Inferior parietal cortex (tissue), 1 donor: ENCODE results near the gene STK24.
A peak's percentile ranks its signal among the peaks of the same experiment; 100 is the strongest.
"Not testable (repeated sequence)": the region's sequence is repeated elsewhere in the genome, so short reads cannot be mapped to it uniquely, and the experiment has no call there.

Experiments used
- DNase-seq: peaks from one replicate; pipeline ENCODE4 v3.0.0-alpha.2; 2016; ENCODE audit errors: extremely low spot score

STK24 gene

DNA sequence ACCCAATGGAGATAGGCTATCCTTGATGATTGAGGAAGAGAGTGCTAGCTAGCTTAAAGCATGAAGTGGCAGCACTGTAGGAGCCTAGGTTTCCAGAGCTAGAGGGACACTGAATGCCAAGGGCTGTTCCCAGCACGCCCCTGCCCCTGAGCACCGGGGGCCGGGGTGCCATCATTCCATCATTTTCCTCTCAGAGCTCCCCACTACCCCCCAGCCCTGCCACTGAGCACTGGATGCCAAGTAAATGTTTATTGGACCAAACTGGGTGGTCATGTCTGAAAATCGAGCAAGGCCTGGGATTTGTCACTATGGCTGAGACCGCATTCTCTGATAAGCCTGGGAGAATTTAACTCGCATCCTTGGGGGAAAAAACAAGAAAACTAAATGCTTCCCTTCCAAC, 142.8 kb downstream of the STK24 start:
- no peak for DNase-seq

DNA sequence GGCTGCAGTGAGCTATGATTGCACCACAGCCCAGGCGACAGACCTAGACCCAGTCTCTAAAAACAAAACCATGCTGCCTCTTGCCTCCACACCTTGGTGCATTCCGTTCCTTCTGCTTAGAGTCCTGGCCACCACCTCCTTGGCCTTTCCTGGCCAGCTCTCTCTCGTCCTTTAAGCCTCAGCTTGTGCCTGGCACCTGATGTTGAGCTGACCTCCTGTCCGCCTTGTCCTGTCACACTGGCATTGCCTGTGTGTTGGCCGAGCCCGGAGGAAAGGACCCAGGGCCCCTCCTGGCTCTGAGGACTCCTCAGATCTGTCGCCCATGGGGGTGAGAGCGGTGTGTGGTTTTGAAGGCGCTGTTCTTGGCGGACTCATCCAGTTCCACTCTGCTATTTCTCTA, 143.3 kb downstream of the STK24 start:
- no peak for DNase-seq

DNA sequence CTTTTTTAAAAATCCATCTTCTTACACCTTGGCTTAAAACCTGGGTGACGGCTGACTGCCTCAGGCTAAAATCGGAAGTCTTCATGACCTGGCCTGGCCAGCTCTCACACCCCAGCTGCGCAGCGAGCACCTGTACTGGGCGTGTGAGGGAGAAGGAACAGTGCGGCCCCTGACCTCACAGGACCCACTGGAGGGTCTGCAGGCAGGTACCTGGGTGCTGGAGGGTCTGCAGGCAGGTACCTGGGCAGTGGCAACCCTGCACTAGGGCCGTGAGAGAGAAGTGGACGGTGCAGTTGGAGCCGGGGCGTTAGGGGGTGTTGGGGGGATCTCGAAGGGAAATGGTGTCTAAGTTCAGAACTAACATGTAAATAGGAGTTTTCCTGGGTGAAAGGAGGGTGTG, 144.3 kb downstream of the STK24 start:
- DNase-seq = no peak

DNA sequence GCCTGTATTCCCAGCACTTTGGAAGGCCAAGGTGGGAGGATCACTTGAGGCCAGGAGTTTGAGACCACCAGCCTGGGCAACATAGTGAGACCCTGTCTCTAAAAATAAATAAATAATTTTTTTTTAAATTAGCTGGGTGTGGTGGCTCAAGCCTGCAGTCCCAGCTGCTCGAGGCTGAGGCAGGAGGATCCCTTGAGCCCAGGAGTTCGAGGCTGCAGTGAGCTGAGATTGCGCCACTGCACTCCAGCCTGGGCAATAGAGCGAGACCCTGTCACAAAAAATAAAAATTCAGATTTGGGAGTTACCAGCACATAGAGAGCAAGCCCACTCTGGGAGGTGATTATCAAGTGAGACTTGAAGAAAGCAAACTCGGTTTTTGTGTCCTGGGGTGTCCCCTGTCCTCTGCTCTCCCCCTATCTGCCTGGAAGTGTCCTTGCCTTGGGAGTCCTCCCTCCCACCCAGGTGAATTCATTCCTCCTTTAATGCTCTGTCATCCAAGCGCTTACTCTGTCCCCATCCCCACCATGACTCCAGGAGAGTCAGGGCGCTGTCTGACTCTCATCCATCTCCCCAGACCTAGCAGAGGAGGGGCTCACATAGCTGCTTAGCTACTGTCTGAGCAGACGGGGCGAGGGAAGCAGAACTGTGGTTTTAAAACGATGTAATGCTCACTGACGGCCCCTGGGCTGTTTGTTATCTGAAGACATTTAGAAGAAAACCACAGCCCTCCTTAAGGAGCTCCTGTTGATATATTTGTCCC, 146.8 kb downstream of the STK24 start:
- DNase-seq = no peak

DNA sequence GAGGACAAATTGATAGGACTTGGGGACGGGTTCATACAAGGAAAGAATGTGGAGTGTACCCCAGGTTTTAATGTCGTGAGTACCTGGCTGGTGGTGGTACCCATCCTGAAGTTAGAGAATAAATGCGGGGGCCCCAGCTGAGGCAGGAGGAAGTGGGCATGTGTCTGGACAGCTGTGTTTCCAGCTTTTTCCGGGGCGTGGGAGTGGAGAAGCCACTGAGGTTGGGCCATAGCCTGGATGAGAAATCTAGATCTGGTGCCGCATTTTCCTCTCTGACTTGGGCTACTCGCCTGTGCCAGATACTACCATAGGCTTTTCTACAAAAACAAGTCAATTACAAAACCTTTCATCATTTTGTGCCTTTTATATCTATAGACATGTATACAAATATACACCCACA, 147.4 kb downstream of the STK24 start:
- no peak for DNase-seq

DNA sequence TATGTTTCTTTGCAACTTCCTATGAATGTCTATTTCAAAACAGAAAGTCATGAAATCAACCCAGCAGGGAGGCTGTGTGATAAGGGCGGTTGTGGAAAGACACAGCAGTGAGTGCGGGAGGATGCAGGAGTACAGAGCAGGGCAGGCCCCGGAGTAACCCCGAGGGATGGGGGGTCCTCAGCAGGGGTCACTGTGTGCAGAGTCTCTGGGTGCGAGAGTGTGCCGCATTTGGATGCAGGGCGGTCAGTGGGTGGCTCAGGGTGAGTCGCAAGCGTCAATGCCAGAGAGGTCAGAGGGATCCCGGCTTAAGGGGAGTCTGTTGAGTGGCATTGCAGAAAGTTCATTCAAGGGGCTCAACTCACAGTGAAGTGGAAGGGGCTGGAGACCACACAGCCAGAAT, 147.8 kb downstream of the STK24 start:
- no peak for DNase-seq

DNA sequence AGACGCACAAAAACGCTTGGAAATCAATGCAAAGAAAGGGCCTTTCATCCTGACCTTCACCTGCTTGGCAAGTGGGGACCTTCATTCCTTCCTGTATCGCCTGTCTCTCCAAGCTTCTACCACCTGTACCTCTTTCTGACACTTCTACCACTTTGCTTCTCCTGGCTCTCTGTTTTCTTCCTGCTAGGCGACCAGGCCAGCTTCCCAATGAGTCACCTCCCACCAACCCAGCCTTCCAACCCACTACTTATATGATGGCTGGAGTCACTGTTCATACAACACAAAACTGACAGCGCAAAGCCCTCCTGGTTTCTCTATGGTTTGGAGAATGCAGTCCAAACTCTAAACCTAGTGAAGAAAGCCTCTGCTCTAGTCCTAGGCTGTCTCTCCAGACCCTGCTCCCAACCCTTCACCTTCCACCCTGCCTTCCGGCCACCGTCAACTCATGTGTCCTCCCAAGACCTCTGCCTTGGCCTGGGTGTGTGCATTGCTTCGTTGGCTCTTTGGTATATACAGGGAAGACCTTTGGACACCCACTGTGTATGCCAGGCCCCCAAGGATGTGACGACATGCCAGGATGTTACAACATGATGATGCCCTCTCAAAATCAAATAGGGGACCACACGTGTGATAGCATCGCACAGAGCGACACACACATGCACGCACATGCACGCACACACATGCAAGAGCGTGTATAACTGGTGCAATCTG, 148.5 kb downstream of the STK24 start:
- DNase-seq = no peak

DNA sequence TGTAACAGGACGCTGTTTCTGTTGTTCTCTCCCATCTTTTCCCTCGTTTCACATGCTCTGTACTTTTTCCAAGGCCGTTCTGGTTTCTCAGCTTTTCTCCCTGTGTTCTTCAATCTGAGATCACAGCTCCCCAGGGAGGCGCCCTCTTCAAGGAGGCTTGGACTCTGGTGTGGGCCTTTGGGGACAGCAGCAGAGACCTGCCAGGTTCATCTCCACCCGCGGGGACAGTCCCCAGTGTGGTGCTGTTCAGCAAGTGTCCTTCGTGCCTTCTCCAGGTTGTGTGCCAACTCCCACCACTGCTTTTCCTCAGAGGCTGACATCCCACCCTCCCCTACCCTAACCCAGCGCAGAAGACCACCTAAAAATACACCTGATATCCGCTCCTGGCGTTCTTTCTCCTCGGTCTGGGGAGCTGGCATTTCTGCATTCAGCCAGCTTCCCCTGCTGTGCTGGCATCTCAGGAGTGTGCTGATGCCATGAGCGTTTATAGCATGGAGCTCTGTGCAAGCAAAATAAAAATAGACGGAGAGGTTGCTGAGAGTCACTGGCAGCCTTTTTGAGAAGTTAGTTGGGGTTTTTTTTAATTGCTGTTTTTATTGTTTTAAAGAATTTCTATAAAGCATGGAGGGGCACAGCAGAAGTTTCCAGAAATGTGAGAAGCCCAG, 149.4 kb downstream of the STK24 start:
- DNase-seq = no peak

DNA sequence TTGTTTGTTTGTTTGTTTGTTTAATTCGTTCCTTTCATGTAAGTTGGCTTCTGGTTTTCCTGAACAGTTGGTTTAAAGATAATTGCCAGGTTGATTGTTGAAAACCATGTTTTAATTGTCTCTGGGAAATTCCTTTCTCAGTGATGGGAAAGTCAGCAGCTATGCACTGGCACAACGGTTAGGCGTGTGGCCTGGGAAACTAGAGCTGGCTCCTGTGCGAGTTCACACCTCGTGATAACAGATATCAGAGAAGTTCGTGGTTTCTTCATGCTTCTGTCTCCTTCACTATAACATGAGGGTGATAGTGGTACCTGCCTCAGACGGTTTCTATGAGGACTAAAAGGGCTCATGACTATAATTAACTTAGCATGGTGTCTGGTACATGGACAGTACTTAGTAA, 153.5 kb downstream of the STK24 start:
- DNase-seq = no peak

DNA sequence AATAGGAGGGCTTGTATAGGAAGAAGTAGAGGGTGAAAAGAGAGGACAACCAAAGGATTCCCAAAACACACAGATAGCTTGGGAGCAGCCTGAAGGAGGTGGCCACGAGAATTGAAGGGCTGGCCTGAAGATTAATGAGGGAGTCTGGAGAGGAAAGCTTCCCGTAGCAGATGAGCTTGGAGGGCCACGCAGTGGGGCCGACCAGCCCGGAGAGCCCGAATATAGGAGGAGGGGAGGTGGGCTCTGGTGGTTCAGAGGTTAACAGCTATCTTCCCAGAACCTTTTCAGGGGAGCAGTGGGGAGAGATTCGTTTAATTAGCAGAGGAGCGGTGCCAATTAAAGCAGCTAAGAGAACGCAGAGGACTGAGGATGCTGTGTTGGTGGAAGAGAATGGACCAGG, 154.9 kb downstream of the STK24 start:
- DNase-seq = no peak

DNA sequence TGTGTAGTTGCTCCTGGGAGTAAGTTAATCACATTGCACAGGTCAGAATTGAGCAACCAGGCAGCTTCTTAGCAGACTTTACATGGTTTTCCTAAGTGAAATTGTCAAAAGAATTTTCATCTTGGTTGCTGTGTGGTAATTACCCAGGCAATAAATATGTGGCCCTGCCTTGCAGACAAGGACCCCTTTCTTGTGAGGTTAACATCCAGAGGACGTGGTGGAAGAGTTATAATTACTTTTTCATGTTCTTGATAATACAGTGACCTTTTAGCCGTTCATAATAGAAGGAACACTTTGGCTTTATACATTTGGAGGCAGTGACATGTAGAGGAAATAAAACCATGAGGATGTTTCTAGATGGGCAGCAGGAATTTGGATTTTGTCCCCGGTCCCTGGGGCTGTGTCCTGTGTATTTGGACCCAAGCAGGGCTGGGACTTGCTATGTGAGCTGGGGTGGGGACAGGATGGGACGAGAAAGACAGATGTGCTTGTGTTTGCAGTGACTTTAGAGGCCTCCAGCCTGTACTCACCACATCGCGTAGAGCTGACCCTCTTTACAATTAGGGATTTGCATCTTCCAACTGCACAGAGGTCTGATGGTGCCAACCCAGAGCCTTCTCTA, 156.2 kb downstream of the STK24 start:
- DNase-seq = no peak

DNA sequence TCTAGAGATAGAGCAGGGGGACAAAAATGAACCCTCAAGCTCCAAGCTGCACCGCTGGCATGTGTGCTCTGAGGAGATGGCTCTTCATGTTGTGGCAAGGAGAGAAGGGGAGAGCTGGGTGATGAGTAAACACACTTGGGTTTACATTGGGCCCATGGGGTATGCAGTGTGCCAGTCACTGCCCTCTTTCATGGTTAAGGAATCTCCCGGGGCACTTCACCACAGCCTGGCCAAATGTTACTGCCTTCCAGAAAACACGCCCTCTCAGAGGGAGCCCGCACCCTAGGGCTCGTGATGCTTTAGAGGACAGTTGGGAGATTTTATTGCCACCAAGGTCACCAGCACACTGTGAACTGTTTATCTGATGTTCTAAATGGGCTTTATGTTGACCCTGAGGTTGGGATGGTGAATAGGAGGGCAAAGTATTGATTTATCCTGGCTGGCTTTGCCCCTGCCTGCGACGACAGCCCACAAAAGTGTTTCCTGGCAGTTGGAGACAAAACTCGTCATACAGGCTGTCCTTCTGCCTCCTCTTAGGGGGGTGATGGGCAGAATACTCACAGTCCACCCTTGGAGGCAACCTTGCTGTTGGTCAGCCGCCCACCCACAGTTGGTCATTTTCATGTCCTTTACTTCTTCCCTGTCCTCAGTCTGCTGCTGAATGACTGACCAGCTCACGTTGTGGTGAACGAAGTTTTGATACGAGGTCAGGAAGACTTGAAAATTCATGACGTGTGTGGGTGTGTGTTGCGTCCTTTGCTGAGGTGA, 156.9 kb downstream of the STK24 start:
- no peak for DNase-seq

DNA sequence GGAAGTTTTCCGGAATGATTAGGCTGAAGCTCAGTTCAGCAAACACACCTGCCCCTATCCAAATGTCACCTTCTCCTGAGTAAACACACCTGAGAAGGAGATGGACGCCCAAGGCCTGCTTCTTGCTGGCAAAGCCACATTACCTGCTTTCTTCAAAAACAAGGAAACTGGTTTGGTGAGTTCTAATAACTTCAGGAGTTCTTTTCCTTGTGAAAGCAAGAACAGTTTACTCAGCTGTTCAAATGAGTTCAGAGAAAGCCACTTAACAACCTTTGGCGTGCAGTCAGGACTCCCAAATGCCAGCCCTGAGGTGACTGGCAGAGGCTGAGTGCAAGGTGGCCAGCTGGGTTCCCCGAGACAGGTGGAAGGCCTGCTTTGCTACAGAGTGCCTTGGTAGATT, 160.5 kb downstream of the STK24 start:
- no peak for DNase-seq

DNA sequence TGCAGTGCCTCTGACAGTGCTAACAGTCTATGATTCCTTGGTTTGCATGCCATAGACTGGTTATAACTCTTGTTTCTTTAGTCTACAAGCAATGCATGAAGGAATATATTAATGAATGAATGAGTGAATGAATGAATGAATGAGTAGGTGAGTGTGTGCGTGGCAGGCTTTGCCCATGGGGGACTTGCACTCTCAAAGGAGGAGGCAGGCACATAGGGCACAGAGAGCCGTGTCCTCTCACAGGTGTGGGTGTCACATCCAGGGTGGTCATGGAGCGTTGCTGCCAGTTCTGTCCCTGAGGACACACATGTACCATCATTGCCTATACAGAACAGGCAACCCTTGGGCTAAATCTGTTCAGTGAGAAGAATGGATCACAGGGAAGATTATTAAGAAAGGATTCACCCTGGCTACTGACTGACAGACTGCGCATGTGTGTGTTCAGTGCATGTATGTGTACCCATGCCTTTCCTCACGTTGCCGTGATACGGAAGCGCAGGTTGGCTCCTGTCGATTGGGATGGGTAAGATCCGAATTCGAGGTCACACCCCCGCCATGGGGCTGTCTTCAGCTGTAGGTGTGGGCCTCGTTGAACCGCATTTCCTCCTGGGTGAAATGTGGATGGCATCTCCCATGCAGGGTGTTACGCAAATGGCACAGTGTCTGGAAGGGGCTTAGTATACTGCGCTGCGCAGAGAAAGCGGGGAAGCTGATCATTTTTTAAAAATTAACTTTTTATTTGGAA, 161.4 kb downstream of the STK24 start:
- no peak for DNase-seq

DNA sequence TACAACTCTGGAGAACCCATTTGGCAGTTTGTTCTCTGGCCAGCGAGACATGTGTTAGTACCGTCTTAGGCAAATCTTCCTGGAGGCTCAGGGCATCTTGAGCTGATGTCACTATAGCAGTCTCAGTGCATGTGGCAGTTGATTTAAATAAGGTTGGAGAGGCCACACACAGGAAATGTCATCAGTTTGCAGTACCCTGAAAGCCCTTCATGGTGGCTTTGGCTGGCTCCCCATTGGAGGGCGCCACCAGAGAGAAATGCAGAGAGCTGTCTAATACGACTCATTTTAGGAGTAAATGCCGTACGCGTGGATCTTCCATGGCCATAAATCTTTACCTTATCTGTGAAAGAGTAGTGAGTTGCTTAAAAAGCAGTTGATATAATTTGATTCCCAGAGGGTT, 163.1 kb downstream of the STK24 start:
- no peak for DNase-seq

DNA sequence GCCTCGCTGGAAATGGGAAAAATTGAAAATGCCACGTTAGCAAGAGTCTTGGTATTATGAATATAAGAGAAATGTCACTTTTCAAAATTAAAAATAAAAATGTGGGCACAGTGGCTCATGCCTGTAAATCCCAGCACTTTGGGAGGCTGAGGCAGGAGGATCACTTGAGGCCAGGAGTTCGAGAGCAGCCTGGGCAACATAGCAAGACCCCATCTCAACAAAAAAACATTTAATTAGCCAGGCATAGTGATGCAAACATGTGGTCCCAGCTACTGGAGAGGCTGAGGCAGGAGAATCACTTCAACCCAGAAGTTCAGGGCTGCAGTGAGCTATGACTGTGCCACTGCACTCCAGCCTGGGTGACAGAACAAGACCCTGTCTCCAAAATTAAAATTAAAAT, 163.6 kb downstream of the STK24 start:
- DNase-seq = not testable (repeated sequence)

DNA sequence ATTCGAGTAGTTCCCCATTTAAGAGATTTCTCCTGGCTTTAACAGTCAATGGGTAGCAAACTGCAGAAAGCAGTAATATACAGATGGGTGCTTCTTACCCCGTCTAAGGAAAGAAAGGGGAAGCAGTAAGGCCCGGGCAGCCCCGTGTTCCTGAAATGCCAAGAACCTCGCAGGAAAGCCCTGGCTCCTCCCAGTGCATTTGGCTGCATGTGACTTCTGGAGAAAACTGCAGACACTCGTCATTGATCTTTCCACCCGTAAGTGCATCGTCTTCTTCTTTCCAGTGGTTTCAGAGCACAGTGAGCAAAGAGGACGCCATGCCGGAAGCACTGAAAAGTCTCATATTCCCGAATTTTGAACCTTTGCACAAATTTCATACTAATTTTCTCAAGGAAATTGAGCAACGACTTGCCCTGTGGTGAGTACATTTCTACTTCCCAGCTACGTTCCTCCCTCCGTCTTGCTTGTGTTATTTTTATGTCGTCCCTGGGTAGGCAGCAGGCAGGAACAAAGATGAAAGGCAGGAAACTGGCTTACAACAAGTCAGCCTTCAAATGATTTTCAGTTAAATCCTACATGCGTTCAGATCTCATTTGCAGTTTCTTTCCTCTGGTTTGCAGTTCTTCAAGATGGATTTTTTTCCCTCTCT, 165.2 kb downstream of the STK24 start:
- DNase-seq = peak; percentile 17

DNA sequence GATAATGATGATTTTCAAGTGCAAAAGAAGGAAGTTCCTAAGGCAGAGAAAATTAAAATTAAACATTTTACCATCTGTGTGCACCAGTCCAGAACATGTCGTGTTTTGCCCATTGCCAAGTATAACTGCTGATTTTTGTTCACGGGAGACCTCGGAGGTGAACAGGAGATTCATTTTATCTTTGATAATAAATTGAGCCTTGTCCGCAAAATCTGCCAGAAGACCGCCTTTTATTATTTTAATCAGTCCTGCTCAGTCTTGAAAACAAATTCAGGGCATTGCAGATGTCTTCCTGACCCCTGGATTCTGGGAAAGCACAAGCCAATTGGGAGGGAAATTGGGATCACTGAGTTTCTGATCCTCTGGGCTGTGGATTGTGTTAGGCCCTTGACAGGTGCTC, 165.9 kb downstream of the STK24 start:
- no peak for DNase-seq

DNA sequence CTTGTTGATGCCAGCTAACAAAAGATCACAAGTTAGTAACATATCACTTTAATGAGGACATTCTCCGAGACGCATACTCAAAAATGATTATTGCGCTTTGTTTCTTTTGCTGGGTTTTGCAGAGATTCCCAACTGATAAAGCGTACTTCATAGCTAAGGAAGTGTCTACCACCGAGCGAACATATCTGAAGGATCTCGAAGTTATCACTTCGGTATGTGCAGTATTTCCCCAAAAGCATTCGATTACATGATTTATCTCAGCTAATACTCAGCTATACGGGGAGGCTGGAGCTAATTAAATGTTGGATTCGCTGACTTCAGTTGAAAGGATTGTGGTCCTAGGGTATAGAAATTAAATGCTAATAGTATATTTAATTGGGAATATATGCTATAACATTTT, 166.3 kb downstream of the STK24 start:
- no peak for DNase-seq

DNA sequence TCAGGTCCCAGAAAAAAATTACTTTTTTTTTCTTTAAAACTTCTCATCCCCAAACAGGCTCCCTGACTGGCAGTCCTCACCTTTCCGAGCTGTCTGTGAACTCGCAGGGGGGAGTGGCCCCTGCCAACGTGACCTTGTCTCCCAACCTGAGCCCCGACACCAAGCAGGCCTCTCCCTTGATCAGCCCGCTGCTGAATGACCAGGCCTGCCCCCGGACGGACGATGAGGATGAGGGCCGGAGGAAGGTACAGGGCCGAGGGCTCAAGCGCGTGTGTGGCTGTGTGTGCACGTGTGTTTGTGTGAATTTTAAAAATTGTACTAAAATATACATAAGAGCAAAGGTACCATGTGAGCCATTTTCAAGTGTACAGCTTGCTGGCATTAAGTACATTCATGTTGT, 167.6 kb downstream of the STK24 start:
- DNase-seq = no peak

DNA sequence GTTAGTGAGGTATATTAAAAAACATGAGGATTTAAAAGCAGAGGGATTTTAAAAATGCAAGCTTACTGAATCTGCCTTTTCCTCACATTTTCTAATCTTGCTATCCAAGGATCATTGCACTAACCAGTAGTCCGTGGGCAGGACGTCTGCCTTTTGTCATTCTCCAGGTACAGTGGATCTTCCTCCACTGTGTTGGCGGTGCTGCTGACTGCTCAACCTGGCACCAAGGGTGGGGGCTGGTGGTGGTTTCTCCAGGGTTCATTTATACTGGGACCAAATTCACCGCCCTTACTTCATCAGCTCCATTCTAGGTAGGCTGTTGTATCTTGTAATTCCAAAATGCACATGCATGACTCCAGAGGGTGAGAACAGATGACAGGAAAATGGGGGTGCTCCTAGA, 169.3 kb downstream of the STK24 start:
- no peak for DNase-seq
